Uterus (tissue), 4 donors: ENCODE results near the gene BMF. TPM values are rescaled to one million over a fixed set of nuclear protein-coding genes. Genes with fewer than 3 reads are reported as not detected.

ENCODE experiments used
- DNase-seq, 2 donors: peaks; one replicate each; pipeline ENCODE4 v3.0.0-alpha.2; 2019 to 2020
- H3K27ac ChIP-seq, 2 donors: fragments of 200-600 bp; sonication (generic); 1 replicate in 1 of 2; 2 replicates in 1 of 2; pipeline ENCODE4 v1.5.1; 2016 to 2018
- H3K27me3 ChIP-seq, 2 donors: fragments of 200-600 bp; sonication (generic); one replicate each; pipeline ENCODE4 v1.5.1; 2018 to 2019; ENCODE audit warnings: control low read depth in 1 of 2
- H3K36me3 ChIP-seq, 2 donors: fragments of 200-600 bp; sonication (generic); one replicate each; pipeline ENCODE4 v1.5.1; 2019; ENCODE audit warnings: control low read depth in 1 of 2
- H3K4me1 ChIP-seq, 2 donors: fragments of 200-600 bp; sonication (generic); one replicate each; pipeline ENCODE4 v1.5.1; 2018 to 2019; ENCODE audit warnings: control low read depth in 1 of 2
- H3K4me3 ChIP-seq, 2 donors: fragments of 200-600 bp; sonication (generic); 1 replicate in 1 of 2; 2 replicates in 1 of 2; pipeline ENCODE4 v1.5.1; 2018 to 2019; ENCODE audit warnings: mild to moderate bottlenecking in 1 of 2
- H3K9me3 ChIP-seq, 2 donors: fragments of 200-600 bp; sonication (generic); one replicate each; pipeline ENCODE4 v1.5.1; 2019; ENCODE audit warnings: control low read depth in 1 of 2
- CTCF ChIP-seq, 4 experiments: fragments of 200-600 bp in 2 of 4; fragments of 450-650 bp in 2 of 4; sonication (generic) in 2 of 4; IDR thresholded peaks; one replicate each; pipeline ENCODE4 v1.5.1; 2016 to 2019; ENCODE audit warnings: antibody characterized with exemption in 4 of 4, mild to moderate bottlenecking in 2 of 4, moderate library complexity in 1 of 4
- POLR2A ChIP-seq, 2 donors: fragments of 450-650 bp; IDR thresholded peaks; one replicate each; pipeline ENCODE4 v1.6.1; 2016; ENCODE audit warnings: antibody characterized with exemption in 2 of 2, mild to moderate bottlenecking in 1 of 2, moderate library complexity in 1 of 2
- intact Hi-C: fragments of 100-400 bp; cut with DNase I; formaldehyde crosslinking; loops from one replicate; pipeline ENCODE4 v1.15.1; 2023; ENCODE audit warnings: low total_unique reads
- total RNA-seq, 4 donors: library from RNA; depleted of rRNA in 3 of 4; stranded (reverse); fragments of >200 nt in 3 of 4; gene quantifications; one replicate each; pipeline versions ENCODE4 v1.1.0 to v1.2.4, GENCODE V29; 2014 to 2023
- donor health status: DM: yes; HTN: yes; CAD: no.

BMF gene
- total RNA-seq, 4 donors from 2014 or later: 7.1 to 46.2 (median 22.6) TPM

- peak in 1 of 4 experiments; percentile 17 for TF ChIP-seq CTCF (IDR thresholded peaks at IDR 0.05)
- peak; percentile 16 to 47 for TF ChIP-seq POLR2A (IDR thresholded peaks at IDR 0.05)
These were observed 2.2 kb downstream of the BMF start for GRCh38 chr15:40106203-40107161.

GRCh38 chr15:40105517-40106202 lies 3.0 kb downstream of the BMF start:
- intact Hi-C loops: no loop called here
- no peaks in the 10 kb centered on the region for H3K9me3 ChIP-seq
- peaks cover 29 to 58% of the 10 kb centered on the region in 2 donors for H3K4me1 ChIP-seq
- DNase-seq: peak in 1 of 2 donors; percentile 25
- no peak overlapping the region for H3K4me3 ChIP-seq
- H3K27me3 ChIP-seq: no peaks in the 10 kb centered on the region
- H3K27ac ChIP-seq: peak overlapping the region; percentile 95
- no peaks in the 10 kb centered on the region for H3K36me3 ChIP-seq
- no peak for TF ChIP-seq CTCF (IDR thresholded peaks at IDR 0.05)
- no peak for TF ChIP-seq POLR2A (IDR thresholded peaks at IDR 0.05)

More at GRCh38 chr15:40106203-40107161, 2.2 kb downstream of the BMF start:
- peak; percentile 81 to 86 for DNase-seq
- H3K27ac ChIP-seq: peak overlapping the region; percentile 95
- H3K9me3 ChIP-seq: no peaks in the 10 kb centered on the region
- peaks cover 29 to 57% of the 10 kb centered on the region in 2 donors for H3K4me1 ChIP-seq
- no peaks in the 10 kb centered on the region for H3K27me3 ChIP-seq
- no peaks in the 10 kb centered on the region for H3K36me3 ChIP-seq
- intact Hi-C loops: no loop called here
- peak overlapping the region in 1 of 2 donors; percentile 10 for H3K4me3 ChIP-seq

- Histone ChIP-seq H3K4me3 (no peak overlapping the region), H3K36me3 (no peaks in the 10 kb centered on the region), H3K27ac (peak overlapping the region; percentile 95), H3K4me1 (peaks cover 29 to 61% of the 10 kb centered on the region in 2 donors), H3K9me3 (no peaks in the 10 kb centered on the region), H3K27me3 (no peaks in the 10 kb centered on the region)
- peak; percentile 94 for DNase-seq
- intact Hi-C loops: no loop called here
- peak in 1 of 2 donors; percentile 27 for TF ChIP-seq POLR2A (IDR thresholded peaks at IDR 0.05)
- peak; percentile 83 to 98 (median 90) for TF ChIP-seq CTCF (IDR thresholded peaks at IDR 0.05)
These were observed 3.7 kb downstream of the BMF start for GRCh38 chr15:40104865-40105516.

GRCh38 chr15:40104296-40104864 lies 4.3 kb downstream of the BMF start:
- H3K36me3 ChIP-seq: no peaks in the 10 kb centered on the region
- H3K27me3 ChIP-seq: no peaks in the 10 kb centered on the region
- TF ChIP-seq POLR2A (IDR thresholded peaks at IDR 0.05) (no peak), CTCF (IDR thresholded peaks at IDR 0.05) (no peak)
- H3K9me3 ChIP-seq: no peaks in the 10 kb centered on the region
- H3K4me1 ChIP-seq: peaks cover 29 to 67% of the 10 kb centered on the region in 2 donors
- peak overlapping the region; percentile 95 for H3K27ac ChIP-seq
- intact Hi-C loops: no loop called here
- H3K4me3 ChIP-seq: no peak overlapping the region
- DNase-seq: peak in 1 of 2 donors; percentile 19
